K562 (cell line): Measurements from ENCODE around the gene CALD1. TPM values are rescaled to one million over a fixed set of nuclear protein-coding genes. Genes with fewer than 3 reads are reported as not detected.
"Not testable (repeated sequence)": the region's sequence is repeated elsewhere in the genome, so short reads cannot be mapped to it uniquely, and the experiment has no call there.

Source experiments
- ATAC-seq: fragments of 200-7000 bp; cut with Tn5 transposase; 3 replicates; pipeline ENCODE4 v1.9.1; 2020; ENCODE audit warnings: moderate library complexity
- BruUV-seq: library from RNA; stranded (reverse); fragments of 400-500 nt; replicated peaks from 2 replicates; lab custom pipeline; 2021; lab: Mats Ljungman, UMichigan
- CTCF ChIA-PET: fragments of 300-600 bp; formaldehyde crosslinking; extraction: SDS; loops from one replicate; lab custom pipeline; 2021; ENCODE audit warnings: low intra/inter-chr PET ratio; lab: Yijun Ruan, JAX
- POLR2A ChIA-PET: fragments of 300-600, 350-650 bp; sonication (Branson Sonifier 250); formaldehyde crosslinking; extraction: SDS; loops from one replicate; lab custom pipeline; 2021; ENCODE audit warnings: antibody characterized with exemption, inconsistent platforms; lab: Yijun Ruan, JAX
- DNase-seq, 4 experiments: peaks; one replicate each; pipeline versions ENCODE4 v3.0.0 to v3.0.0-alpha.2; 2011 to 2018; ENCODE audit warnings: low spot score in 3 of 4, mixed read lengths in 3 of 4; ENCODE audit errors: extremely low read depth in 1 of 4
- FAIRE-seq: peaks from 2 replicates; lab custom pipeline; 2011; peaks lifted over from hg19 to GRCh38; lab: Jason Lieb, UNC
- H2AFZ ChIP-seq: 2 replicates; pipeline ENCODE4 v1.6.0; 2011; ENCODE audit warnings: low read depth, low read length, control low read depth, inconsistent platforms
- H3K27ac ChIP-seq: fragments of 200-600 bp; 3 replicates; pipeline ENCODE4 v1.8.0; 2011; ENCODE audit warnings: low read depth, mild to moderate bottlenecking, control low read depth, inconsistent platforms, low read length, moderate library complexity, mixed read lengths; ENCODE audit errors: extremely low read depth
- H3K27me3 ChIP-seq, 2 experiments: fragments of 300-600 bp in 1 of 2; 2 replicates in 1 of 2; 3 replicates in 1 of 2; pipeline versions ENCODE4 v1.6.0 to v1.8.0; 2011; ENCODE audit warnings: inconsistent platforms in 2 of 2, low read length in 2 of 2, mild to moderate bottlenecking in 1 of 2, mixed read lengths in 1 of 2, moderate library complexity in 1 of 2; ENCODE audit not compliant: control insufficient read depth in 2 of 2, insufficient read depth in 2 of 2
- H3K36me3 ChIP-seq: fragments of 300-600 bp; 3 replicates; pipeline ENCODE4 v1.8.0; 2011; ENCODE audit warnings: mild to moderate bottlenecking, low read length, inconsistent platforms; ENCODE audit not compliant: control insufficient read depth, insufficient read depth
- H3K4me1 ChIP-seq, 2 experiments: fragments of 200-600 bp in 1 of 2; replicated peaks in 1 of 2; 2 replicates in 1 of 2; 3 replicates in 1 of 2; pipeline versions ENCODE4 v1.5.1 to v1.8.0; 2011; ENCODE audit warnings: inconsistent platforms in 2 of 2, low read length in 2 of 2, mild to moderate bottlenecking in 1 of 2, mixed read lengths in 1 of 2, moderate library complexity in 1 of 2; ENCODE audit not compliant: control insufficient read depth in 2 of 2, insufficient read depth in 2 of 2
- H3K4me2 ChIP-seq: 2 replicates; pipeline ENCODE4 v1.6.1; 2011; ENCODE audit warnings: low read length, control low read depth, inconsistent platforms, mixed read lengths; ENCODE audit not compliant: insufficient read depth
- H3K4me3 ChIP-seq: fragments of 200-600 bp; sonication (generic), shearing (Covaris generic); 2 replicates; pipeline ENCODE4 v1.5.1; 2016; ENCODE audit warnings: control low read depth, inconsistent platforms
- H3K79me2 ChIP-seq: fragments of 200-600 bp; 3 replicates; pipeline ENCODE4 v1.8.0; 2011; ENCODE audit warnings: low read length, inconsistent platforms; ENCODE audit not compliant: control insufficient read depth, insufficient read depth
- H3K9ac ChIP-seq, 2 experiments: 2 replicates each; pipeline versions ENCODE4 v1.6.0 to v1.6.1; 2011; ENCODE audit warnings: low read depth in 2 of 2, low read length in 2 of 2, control low read depth in 1 of 2, inconsistent platforms in 1 of 2, mild to moderate bottlenecking in 1 of 2, mixed read lengths in 1 of 2; ENCODE audit not compliant: insufficient read depth in 1 of 2
- H3K9me1 ChIP-seq: one replicate; pipeline ENCODE4 v1.6.0; 2011; ENCODE audit warnings: inconsistent platforms, mild to moderate bottlenecking, low read length, moderate library complexity; ENCODE audit not compliant: control insufficient read depth, insufficient read depth
- H3K9me3 ChIP-seq: replicated peaks from 2 replicates; pipeline ENCODE4 v1.5.1; 2011; ENCODE audit warnings: low read depth, low read length, inconsistent platforms; ENCODE audit not compliant: control insufficient read depth, insufficient read depth
- H4K20me1 ChIP-seq: replicated peaks from 2 replicates; pipeline ENCODE4 v1.6.1; 2011; ENCODE audit warnings: low read length, inconsistent platforms, mixed read lengths; ENCODE audit not compliant: control insufficient read depth, insufficient read depth
- GTF2E2 ChIP-seq: fragments of 200-800 bp; sonication (Bioruptor generic); IDR thresholded peaks from 2 replicates; pipeline ENCODE4 v1.6.1; 2016; ENCODE audit warnings: missing genetic modification characterization, missing compliant biosample characterization
- MECOM ChIP-seq: fragments of 250-450 bp; sonication (Bioruptor Pico); IDR thresholded peaks from 2 replicates; pipeline ENCODE4 v1.8.0; 2022; ENCODE audit warnings: inconsistent platforms
- NR2C2 ChIP-seq, 2 experiments: fragments of 200-800 bp in 1 of 2; sonication (Bioruptor generic) in 1 of 2; sonication (generic) in 1 of 2; formaldehyde crosslinking in 1 of 2; IDR thresholded peaks; 2 replicates each; pipeline versions ENCODE4 v1.6.1 to v1.8.0; 2016 to 2022; ENCODE audit warnings: mild to moderate bottlenecking in 1 of 2, missing compliant biosample characterization in 1 of 2, missing genetic modification characterization in 1 of 2, missing genetic modification reagents in 1 of 2
- NUFIP1 ChIP-seq: fragments of 450-650 bp; IDR thresholded peaks from 2 replicates; pipeline ENCODE4 v1.6.1; 2018; ENCODE audit not compliant: partially characterized antibody
- ZBTB7A ChIP-seq: IDR thresholded peaks from 2 replicates; pipeline ENCODE4 v1.6.1; 2011; ENCODE audit warnings: low read depth, mild to moderate bottlenecking, low read length, moderate library complexity, borderline replicate concordance; ENCODE audit not compliant: control insufficient read depth
- ZNF146 ChIP-seq: IDR thresholded peaks from one replicate; pipeline ENCODE4 v1.6.1; 2018; ENCODE audit warnings: missing compliant biosample characterization; ENCODE audit not compliant: unreplicated experiment
- ZNF280B ChIP-seq: fragments of 250-450 bp; sonication (Bioruptor Pico); IDR thresholded peaks from 2 replicates; pipeline ENCODE4 v1.5.1; 2021; ENCODE audit warnings: mild to moderate bottlenecking
- ZNF395 ChIP-seq: fragments of 200-800 bp; sonication (Bioruptor generic); IDR thresholded peaks from 2 replicates; pipeline ENCODE4 v1.6.1; 2017; ENCODE audit warnings: missing genetic modification characterization, missing compliant biosample characterization
- WGBS: fragments of 100-300 bp; shearing (Covaris generic); methylation state at CpG from one replicate; pipeline ENCODE4 v1.1.6; 2016; ENCODE audit warnings: low coverage, mixed read lengths; ENCODE audit not compliant: insufficient coverage; ENCODE audit errors: missing lambda C conversion rate; 5-methylcytosine and 5-hydroxymethylcytosine counted together
- in situ Hi-C: fragments of 300-500 bp; cut with MboI; formaldehyde crosslinking; loops from 4 replicates; pipeline ENCODE4 v1.15.0; 2018; ENCODE audit warnings: inconsistent platforms, mixed read lengths
- intact Hi-C: fragments of 100-400 bp; cut with micrococcal nuclease; formaldehyde crosslinking; loops from 2 replicates; pipeline ENCODE4 v1.14.2; 2022
- polyA plus RNA-seq, 8 experiments: library from polyadenylated mRNA; depleted of rRNA in 4 of 8; stranded (reverse) in 5 of 8; unstranded in 3 of 8; fragments of >200 nt; fragmentation: Nextera tagmentation in 2 of 8; fragmentation: Illumina TruSeq in 1 of 8; extraction: Ambion mirVana in 2 of 8; extraction: Trizol in 1 of 8; gene quantifications; 2 replicates each; pipeline versions ENCODE4 v1.2.1 to v1.2.3, GENCODE V29; 2011 to 2014; ENCODE audit warnings: inconsistent platforms in 1 of 8, missing spikeins in 1 of 8
- total RNA-seq, 7 experiments: library from RNA; depleted of rRNA in 6 of 7; stranded (reverse); fragments of >200 nt in 6 of 7; fragmentation: Illumina TruSeq in 2 of 7; extraction: Trizol in 2 of 7; gene quantifications; 2 replicates each; pipeline versions ENCODE4 v1.2.1 to v1.2.3, GENCODE V29; 2011 to 2021; ENCODE audit warnings: low replicate concordance in 1 of 7

CALD1 gene
- total and polyA plus RNA-seq, 9 of the 15 experiments (the other 6 are each of a cell fraction or from before 2014, with no cell fraction given) = 0.40 TPM; not detected in 8

GRCh38 chr7:134981645-134982044 lies 202.2 kb downstream of the CALD1 start:
- WGBS = 15% methylated on average over 3 of the region's 3 CpGs
- TF ChIP-seq ZNF146 (CRISPR knock-in tag) = peak; percentile 86
- POLR2A ChIA-PET, DNase-seq, H3K4me2 ChIP-seq, H3K79me2 ChIP-seq, FAIRE-seq, H3K9ac ChIP-seq, H3K4me1 ChIP-seq, H3K36me3 ChIP-seq, ATAC-seq, H3K9me1 ChIP-seq, BruUV-seq, H3K27me3 ChIP-seq, H3K9me3 ChIP-seq, H3K4me3 ChIP-seq, CTCF ChIA-PET, H4K20me1 ChIP-seq, H3K27ac ChIP-seq, in situ Hi-C loops, H2AFZ ChIP-seq, intact Hi-C loops: not testable (repeated sequence)

- BruUV-seq = TSS peak; percentile 85
- in situ Hi-C loops = no loop called here
- TF ChIP-seq MECOM (CRISPR knock-in tag) = peak; percentile 43; the same call in 1 of the 2 replicates
- TF ChIP-seq ZNF395 (CRISPR knock-in tag) = 0 out of 2 replicates have a peak, but pooled peaks have one; percentile 64
- TF ChIP-seq ZBTB7A = 0 out of 2 replicates have a peak, but pooled peaks have one; percentile 16
- no peak for TF ChIP-seq NR2C2 (CRISPR knock-in tag; IDR thresholded peaks at IDR 0.05)
- peak; percentile 55; the same call in 1 of the 2 replicates for TF ChIP-seq NR2C2 (tag; IDR thresholded peaks at IDR 0.05)
- TF ChIP-seq ZNF280B (CRISPR knock-in tag) = 0 out of 2 replicates have a peak, but pooled peaks have one; percentile 8
- no peak for TF ChIP-seq NUFIP1
- peak; percentile 67; the same call in 1 of the 2 replicates for TF ChIP-seq GTF2E2 (tag)
These were observed 206.5 kb downstream of the CALD1 start for GRCh38 chr7:134985894-134986362.

More at GRCh38 chr7:134985894-134986362, 206.5 kb downstream of the CALD1 start:
- Histone ChIP-seq H3K4me2 (peak overlapping the region; percentile 94), H3K79me2 (peaks cover 11% of the 10 kb centered on the region), H3K4me3 (peak overlapping the region; percentile 69), H3K9me3 (no peaks in the 10 kb centered on the region), H3K4me1 (peaks cover 3 to 9% of the 10 kb centered on the region in 2 experiments; a peak in 4 of 5 replicates), H3K9ac (peak overlapping the region; percentile 80 to 92), H3K27me3 (no peaks in the 10 kb centered on the region), H3K36me3 (peaks cover 7% of the 10 kb centered on the region; the same call in 1 of the 3 replicates), H3K27ac (no peak overlapping the region; the same call in 2 of the 3 replicates), H2AFZ (peak overlapping the region; percentile 98), H4K20me1 (no peaks in the 10 kb centered on the region), H3K9me1 (no peaks in the 10 kb centered on the region)
- no peak for ATAC-seq
- 58% methylated on average over 8 of the region's 8 CpGs for WGBS
- CTCF ChIA-PET = interaction anchor here (0.7 kb wide), 2 partner anchors 184 to 211 kb away, joined by 3 to 4 read pairs; no protein-coding TSS in a partner anchor
- POLR2A ChIA-PET = interaction anchor here (0.5 to 1.9 kb wide), 6 partner anchors 13 to 388 kb away, joined by 3 to 8 read pairs (median 4); partner anchors contain the start of gene BPGM
- DNase-seq = no peak
- no peak for FAIRE-seq
- intact Hi-C loops = loop anchor here (1.0 to 2.0 kb wide), 2 partner anchors 175 to 183 kb away; no protein-coding TSS in a partner anchor
